Activated gamma-delta T cell treated with anti-CD3 and anti-CD28 coated beads, Interleukin-2, amount 50 U/mL, for 16 hours (primary cell): ENCODE measurements around the gene TTC23.

ENCODE experiments used
- DNase-seq: peaks from one replicate; pipeline ENCODE4 v3.0.0-alpha.2; 2020; ENCODE audit warnings: low read depth

TTC23 gene

GRCh38 chr15:99102332-99103235, 146.8 kb downstream of the TTC23 start:
- DNase-seq: no peak

GRCh38 chr15:99101501-99101900, 147.9 kb downstream of the TTC23 start:
- no peak for DNase-seq

DNA sequence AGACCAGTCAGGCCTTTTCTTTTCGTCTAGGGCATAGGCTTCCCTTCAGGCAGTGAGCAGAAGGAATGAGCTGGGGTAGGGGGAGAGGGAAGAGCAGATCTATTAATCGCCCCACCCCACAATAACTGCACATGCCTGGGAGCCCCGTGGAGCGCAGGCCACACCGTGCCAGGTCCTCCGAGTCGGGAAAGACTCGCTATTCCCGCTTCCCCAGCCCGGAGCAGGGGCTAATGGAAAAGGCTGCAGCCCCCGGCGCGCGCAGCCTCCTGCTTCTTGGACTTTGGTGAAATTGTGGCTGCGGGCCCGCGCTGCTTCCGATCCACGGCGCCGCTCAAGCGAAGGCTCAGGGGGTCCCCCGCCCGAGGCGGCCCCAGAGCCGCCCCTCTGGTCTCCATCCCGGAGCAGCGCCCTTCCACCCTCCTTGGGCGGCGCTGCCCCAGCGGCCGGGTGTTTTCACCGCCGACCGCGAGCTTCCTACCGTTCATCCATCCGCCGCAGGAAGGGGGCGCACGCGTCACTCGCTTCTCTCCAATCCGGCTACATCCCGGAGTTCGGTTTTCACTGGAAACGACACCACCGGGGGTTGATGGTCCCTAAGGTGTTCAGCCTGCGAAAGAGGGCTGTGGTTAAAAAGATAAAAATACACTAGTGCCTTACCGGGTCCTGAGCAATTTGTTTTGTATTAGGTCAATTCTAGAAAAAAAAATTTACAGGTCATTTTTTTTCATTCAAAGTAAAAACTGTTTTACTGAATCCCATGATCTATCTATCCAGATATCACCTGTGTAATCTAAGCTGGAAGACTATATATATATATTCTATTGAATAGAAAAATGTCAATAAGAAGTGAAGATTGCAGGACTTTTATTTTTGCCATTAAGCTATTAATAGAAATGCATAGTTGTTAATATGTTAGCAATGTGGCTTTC, 148.9 kb downstream of the TTC23 start:
- DNase-seq: no peak

DNA sequence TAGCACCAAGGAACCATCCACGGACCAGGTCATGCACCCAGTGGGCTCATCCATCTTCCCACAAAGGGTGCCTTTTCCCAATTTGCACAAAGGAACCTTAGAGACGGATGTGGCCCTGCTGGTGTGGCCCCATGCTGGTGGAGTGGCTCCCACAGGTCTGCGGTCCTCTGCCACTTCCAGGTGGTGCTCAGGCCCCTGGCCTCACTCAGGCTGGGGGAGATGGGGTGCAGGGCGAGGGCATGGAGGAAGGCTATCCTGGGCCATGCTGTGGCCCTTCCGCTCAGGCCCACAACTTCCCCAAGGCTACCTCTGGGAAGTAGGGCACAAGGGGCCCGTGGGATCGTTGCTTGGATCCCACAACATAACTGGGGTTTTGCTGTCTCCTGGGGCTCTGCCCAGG, 149.7 kb downstream of the TTC23 start:
- DNase-seq: no peak

- DNase-seq: no peak
These were observed 150.4 kb downstream of the TTC23 start for GRCh38 chr15:99098991-99099390.

GRCh38 chr15:99098426-99098825, 151.0 kb downstream of the TTC23 start:
- no peak for DNase-seq

GRCh38 chr15:99097441-99098410, 151.7 kb downstream of the TTC23 start:
- DNase-seq: no peak

DNA sequence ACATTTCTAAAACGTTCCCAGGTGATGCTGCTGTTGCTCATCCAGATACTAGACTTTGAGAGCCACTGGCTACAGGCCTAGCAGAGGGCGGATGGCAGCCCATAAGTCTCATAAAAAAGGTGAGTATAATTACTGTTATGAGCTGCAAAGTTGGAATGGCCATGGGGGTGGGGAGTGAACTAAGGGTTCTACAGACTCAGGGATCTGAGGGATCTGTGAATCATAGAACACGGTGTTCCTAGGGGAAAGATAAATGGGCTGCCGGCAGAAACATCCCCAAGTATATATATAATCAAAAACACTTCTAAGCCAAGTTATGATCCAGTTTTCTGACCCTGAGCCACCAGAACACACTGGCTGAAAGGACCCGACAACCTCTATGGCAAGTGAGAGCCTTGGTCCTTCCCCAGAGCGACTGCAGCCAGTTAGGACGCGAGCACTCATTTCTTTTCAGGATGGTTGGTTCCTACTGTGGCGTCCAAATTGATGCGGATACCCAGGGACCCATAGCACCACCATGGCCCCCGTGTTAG, 152.4 kb downstream of the TTC23 start:
- DNase-seq: no peak

DNA sequence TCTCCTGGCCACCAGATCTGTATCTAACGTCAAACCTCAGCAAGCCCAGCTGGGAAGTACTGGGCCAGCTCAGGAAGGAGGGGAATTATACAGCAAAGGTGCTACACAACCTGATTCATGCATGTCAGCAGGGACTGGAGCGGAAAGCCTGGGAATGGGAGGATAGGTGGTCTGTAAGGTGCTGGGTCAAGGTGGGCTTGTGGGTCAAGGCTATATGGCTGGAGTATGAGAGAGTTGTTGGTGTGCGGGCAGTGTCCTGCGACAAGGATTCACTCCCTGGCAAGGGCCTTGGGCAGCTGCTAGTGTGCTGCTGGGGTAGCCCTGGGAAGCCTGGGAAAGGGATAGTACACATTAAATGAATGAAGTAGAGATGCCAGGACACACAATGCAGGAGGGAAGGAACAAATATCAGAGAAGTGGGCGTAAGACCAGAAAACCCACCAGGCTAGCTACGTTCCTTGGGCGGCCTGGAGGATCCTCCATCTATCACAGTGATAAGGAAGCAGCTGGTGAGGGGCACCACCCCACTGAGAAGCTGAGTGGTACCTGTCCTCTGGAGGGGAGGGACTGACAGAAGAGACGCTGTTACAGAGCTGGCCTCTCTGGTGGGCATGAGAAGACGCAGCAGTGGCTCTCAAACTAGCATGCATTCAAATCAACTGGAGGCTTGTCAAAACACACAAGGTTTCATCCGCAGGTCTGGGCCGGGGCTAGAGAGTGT, 153.0 kb downstream of the TTC23 start:
- no peak for DNase-seq

DNA sequence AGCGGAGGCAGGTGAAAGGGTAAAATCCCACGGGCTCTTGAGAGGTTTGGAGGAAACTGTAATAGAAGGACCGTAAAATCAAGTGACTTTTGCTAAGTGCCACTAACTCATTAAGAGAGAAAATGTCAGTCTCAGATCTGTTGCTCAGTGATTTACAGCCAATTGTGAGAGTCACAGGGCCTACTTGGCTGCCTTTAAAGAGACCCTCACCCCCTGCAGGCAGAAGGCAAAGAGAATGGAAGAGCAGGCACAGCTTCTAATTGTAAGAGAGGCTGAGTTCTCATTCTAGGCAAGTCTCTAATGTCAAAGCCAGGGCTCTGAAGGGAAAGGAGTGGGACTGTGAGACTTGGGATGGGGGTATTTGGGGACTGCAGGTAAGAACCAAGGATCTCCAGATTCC, 153.8 kb downstream of the TTC23 start:
- DNase-seq: no peak

DNA sequence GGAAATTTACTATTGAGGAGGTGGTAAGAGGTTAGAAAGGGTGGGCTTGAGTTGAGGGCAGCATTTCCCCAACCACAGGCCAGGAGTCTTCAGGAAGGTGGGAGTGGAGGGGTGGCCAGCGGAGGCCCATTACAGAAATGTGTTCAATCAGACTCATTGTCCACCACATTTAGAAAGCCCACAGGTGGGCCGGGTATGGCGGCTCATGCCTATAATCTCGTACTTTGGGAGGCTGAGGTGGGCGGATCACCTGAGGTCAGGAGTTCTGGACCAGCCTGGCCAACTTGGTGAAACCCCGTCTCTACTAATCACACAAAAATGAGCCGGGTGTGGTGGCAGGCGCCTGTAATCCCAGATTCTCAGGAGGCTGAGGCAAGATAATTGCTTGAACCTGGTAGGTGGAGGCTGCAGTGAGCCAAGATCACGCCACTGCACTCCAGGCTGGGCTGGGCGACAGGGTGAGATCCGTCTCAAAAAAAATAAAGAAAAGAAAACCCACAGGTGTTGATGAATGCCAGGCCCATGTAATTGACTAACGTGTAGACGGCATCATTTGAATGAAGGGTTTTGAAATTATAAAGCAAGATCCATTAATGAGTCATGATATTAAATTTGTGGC, 156.7 kb downstream of the TTC23 start:
- DNase-seq: no peak

GRCh38 chr15:99090938-99091337, 158.4 kb downstream of the TTC23 start:
- DNase-seq: no peak

DNA sequence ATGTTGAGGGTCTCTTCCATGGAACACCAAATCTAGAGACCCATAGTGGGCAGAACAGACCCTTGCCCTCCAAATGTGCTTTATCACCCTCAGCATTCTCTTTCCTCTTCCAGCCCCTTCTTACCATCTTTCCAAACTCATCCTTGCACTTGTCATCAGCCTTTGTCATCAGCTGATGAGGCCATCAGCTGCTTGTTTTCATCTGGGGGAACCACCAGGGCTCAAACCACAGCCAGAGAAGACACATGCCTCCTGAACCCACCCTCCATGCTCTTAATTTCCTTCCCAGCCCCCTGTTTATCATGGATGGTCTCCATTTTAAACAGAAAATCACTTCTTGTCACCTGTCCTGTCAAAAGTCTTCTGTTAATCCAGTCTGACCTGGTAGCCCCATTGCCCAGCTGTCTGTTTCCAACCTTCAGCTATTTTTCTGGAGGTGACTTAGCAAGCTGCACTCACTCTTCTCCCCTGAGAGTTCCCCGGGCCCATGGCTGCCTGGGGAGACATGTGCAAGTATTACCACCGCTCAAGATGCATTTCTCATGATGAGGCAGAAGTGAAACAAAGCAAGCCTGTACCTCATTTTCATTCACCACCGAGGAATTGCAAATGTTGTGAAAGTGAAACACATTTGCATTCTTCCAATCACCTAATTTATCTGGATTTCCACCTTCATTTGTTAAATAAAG, 159.2 kb downstream of the TTC23 start:
- no peak for DNase-seq

- DNase-seq: no peak
These were observed 161.9 kb downstream of the TTC23 start for GRCh38 chr15:99087405-99087943.

GRCh38 chr15:99086327-99086667, 163.1 kb downstream of the TTC23 start:
- no peak for DNase-seq
